ENCODE measurements around the gene MAGOH. TPM values are rescaled to one million over a fixed set of nuclear protein-coding genes. Genes with fewer than 3 reads are reported as not detected.

MAGOH gene
- total RNA-seq, 3 donors from 2014 or later, result 35.0 to 45.2 (median 37.5) TPM

DNA sequence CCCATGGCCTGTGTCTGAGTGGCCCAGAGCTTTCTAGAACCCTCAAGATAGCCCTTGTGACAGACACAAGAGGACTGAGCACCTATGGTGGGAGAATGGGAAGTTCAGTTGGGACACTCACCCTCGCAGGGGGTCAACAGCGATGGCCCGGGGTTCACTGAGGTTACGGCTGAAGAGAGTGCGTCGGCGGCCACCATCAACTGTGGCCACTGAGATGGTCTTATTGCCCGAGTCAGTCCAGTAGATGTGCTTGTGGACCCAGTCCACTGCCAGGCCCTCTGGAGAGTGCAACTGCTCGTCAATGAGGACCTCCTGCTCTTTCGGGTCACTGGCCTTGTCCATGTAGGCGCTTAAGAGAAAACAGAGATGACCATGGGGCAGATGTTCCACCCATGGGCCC is 25.7 kb upstream of the MAGOH start:
- Histone ChIP-seq H3K36me3 (no peaks in the 10 kb centered on the region), H3K4me1 (no peaks in the 10 kb centered on the region), H3K27ac (no peak overlapping the region), H3K27me3 (no peaks in the 10 kb centered on the region), H3K9me3 (no peaks in the 10 kb centered on the region), H3K4me3 (no peak overlapping the region)
- intact Hi-C loops (cut with DNase I; ENCODE audit: low total_unique reads), result no loop called here
- DNase-seq (ENCODE audit: low spot score in 2 of 2), result no peak
- TF ChIP-seq POLR2AphosphoS5 (IDR thresholded peaks at IDR 0.05) (no peak), POLR2A (IDR thresholded peaks at IDR 0.05) (no peak)
- TF ChIP-seq, protein P1, sequence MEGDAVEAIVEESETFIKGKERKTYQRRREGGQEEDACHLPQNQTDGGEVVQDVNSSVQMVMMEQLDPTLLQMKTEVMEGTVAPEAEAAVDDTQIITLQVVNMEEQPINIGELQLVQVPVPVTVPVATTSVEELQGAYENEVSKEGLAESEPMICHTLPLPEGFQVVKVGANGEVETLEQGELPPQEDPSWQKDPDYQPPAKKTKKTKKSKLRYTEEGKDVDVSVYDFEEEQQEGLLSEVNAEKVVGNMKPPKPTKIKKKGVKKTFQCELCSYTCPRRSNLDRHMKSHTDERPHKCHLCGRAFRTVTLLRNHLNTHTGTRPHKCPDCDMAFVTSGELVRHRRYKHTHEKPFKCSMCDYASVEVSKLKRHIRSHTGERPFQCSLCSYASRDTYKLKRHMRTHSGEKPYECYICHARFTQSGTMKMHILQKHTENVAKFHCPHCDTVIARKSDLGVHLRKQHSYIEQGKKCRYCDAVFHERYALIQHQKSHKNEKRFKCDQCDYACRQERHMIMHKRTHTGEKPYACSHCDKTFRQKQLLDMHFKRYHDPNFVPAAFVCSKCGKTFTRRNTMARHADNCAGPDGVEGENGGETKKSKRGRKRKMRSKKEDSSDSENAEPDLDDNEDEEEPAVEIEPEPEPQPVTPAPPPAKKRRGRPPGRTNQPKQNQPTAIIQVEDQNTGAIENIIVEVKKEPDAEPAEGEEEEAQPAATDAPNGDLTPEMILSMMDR (IDR thresholded peaks at IDR 0.05), result no peak

- intact Hi-C loops (cut with DNase I; ENCODE audit: low total_unique reads), result no loop called here
- Histone ChIP-seq H3K36me3 (no peaks in the 10 kb centered on the region), H3K27me3 (no peaks in the 10 kb centered on the region), H3K9me3 (no peaks in the 10 kb centered on the region), H3K4me1 (no peaks in the 10 kb centered on the region), H3K27ac (no peak overlapping the region), H3K4me3 (no peak overlapping the region)
- TF ChIP-seq, protein P1 (IDR thresholded peaks at IDR 0.05), result no peak
- no peak for TF ChIP-seq POLR2A (IDR thresholded peaks at IDR 0.05)
- no peak for TF ChIP-seq POLR2AphosphoS5 (IDR thresholded peaks at IDR 0.05)
- no peak for DNase-seq (ENCODE audit: low spot score in 2 of 2)
Observed at GRCh38 chr1:53262000-53262399, 23.7 kb upstream of the MAGOH start.

DNA sequence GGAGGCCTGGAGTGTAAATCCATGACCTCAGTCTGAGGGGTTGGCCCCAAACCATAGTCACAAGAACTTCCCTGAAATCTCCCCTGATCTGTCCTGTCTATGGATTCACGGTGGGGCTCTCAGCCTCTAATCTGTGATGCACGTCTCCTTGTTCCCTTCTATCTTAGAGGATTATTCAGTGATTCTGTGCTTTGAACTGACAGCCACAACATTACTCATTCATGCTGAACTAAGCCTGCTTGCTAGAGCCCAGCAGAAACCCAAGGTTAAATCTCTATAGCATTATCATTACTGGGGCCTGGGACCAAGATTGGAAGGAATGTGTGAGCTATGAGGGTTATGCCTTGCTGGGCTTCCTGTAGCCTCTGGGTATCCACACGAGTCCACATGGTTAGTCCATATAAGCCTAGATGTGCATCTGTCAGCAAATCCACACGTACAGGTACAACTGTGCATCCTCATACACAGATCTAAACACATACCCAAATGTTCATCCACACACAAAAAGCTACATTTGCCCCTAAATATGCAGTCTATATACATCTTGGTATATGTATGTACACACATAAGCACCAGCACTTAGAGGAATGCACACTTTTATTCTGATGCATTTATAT is 22.4 kb upstream of the MAGOH start:
- no peak for DNase-seq (ENCODE audit: low spot score in 2 of 2)
- Histone ChIP-seq H3K36me3 (no peaks in the 10 kb centered on the region), H3K9me3 (no peaks in the 10 kb centered on the region), H3K4me3 (no peak overlapping the region), H3K27ac (no peak overlapping the region), H3K27me3 (no peaks in the 10 kb centered on the region), H3K4me1 (no peaks in the 10 kb centered on the region)
- TF ChIP-seq POLR2A (IDR thresholded peaks at IDR 0.05), result no peak
- TF ChIP-seq, protein P1 (IDR thresholded peaks at IDR 0.05), result no peak
- no peak for TF ChIP-seq POLR2AphosphoS5 (IDR thresholded peaks at IDR 0.05)
- intact Hi-C loops (cut with DNase I; ENCODE audit: low total_unique reads), result no loop called here

DNA sequence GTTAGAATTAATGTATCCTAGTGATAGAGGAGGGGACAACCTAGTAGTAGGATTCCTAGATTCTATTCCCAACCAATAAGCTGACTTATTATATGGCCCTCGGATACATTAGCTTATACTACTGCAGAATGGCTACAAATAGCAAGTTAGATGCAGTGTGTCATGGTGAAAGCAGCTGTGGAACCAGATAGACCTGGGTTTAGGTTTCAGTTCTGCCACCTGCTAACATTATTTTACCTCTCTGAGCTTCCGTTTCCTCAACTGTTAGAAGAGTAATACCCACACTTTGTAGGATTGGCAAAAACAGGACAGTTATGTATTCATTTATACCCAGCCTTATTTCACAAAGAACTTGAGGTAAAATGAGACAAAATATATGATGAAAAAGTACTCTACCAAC is 21.6 kb upstream of the MAGOH start:
- TF ChIP-seq, protein P1 (IDR thresholded peaks at IDR 0.05), result no peak
- TF ChIP-seq POLR2AphosphoS5 (IDR thresholded peaks at IDR 0.05), result no peak
- no peak for TF ChIP-seq POLR2A (IDR thresholded peaks at IDR 0.05)
- intact Hi-C loops (cut with DNase I; ENCODE audit: low total_unique reads), result no loop called here
- DNase-seq (ENCODE audit: low spot score in 2 of 2), result no peak
- H3K4me3 ChIP-seq, result no peak overlapping the region
- no peaks in the 10 kb centered on the region for H3K9me3 ChIP-seq
- H3K36me3 ChIP-seq, result no peaks in the 10 kb centered on the region
- no peak overlapping the region for H3K27ac ChIP-seq
- H3K4me1 ChIP-seq, result no peaks in the 10 kb centered on the region
- H3K27me3 ChIP-seq, result no peaks in the 10 kb centered on the region

DNA sequence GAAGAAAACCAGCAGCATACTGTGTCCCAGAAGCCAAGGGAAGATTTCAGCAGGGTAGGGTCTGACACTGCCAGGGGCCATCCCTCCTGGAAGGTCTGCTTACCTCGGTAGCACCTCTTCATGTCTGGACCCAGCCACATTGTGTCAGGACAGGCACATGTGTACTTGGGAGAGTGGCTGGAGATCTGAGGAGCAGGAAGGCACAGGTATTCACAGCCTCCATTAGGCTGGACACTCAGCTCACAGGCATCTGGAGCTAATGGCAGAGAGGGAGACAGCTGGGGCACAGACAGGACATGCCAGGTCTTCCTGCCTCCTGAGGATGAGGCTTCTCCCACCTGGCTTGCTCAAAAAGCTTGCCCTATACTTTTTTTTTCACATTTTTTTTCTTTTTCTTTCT is 19.9 kb upstream of the MAGOH start:
- H3K36me3 ChIP-seq, result no peaks in the 10 kb centered on the region
- TF ChIP-seq, protein P1 (IDR thresholded peaks at IDR 0.05), result no peak
- TF ChIP-seq POLR2AphosphoS5 (IDR thresholded peaks at IDR 0.05) (no peak), POLR2A (IDR thresholded peaks at IDR 0.05) (no peak)
- H3K27ac ChIP-seq, result no peak overlapping the region
- no peaks in the 10 kb centered on the region for H3K27me3 ChIP-seq
- no peak overlapping the region for H3K4me3 ChIP-seq
- no peaks in the 10 kb centered on the region for H3K9me3 ChIP-seq
- intact Hi-C loops (cut with DNase I; ENCODE audit: low total_unique reads), result no loop called here
- DNase-seq (ENCODE audit: low spot score in 2 of 2), result no peak
- H3K4me1 ChIP-seq, result no peaks in the 10 kb centered on the region
